Psoas muscle (tissue), 8 donors: ENCODE results near the gene CERKL. TPM values are rescaled to one million over a fixed set of nuclear protein-coding genes. Genes with fewer than 3 reads are reported as not detected.

Source experiments
- ATAC-seq, 4 donors: fragments of 200-7000 bp; cut with Tn5 transposase; one replicate each; pipeline ENCODE4 v1.9.1; 2020; ENCODE audit warnings: moderate library complexity in 3 of 4, mild to moderate bottlenecking in 2 of 4
- DNase-seq, 2 donors: peaks; one replicate each; pipeline ENCODE4 v3.0.0-alpha.2; 2020
- H3K27ac ChIP-seq: fragments of 200-600 bp; one replicate; pipeline ENCODE4 v1.8.0; 2022
- H3K27me3 ChIP-seq, 3 donors: fragments of 200-600 bp in 1 of 3; one replicate each; pipeline versions ENCODE4 v1.6.1 to v1.8.0; 2013 to 2022; ENCODE audit warnings: low read length in 2 of 3, mild to moderate bottlenecking in 2 of 3, moderate library complexity in 1 of 3; ENCODE audit not compliant: insufficient read depth in 3 of 3
- H3K36me3 ChIP-seq, 2 donors: fragments of 200-600 bp in 1 of 2; one replicate each; pipeline versions ENCODE4 v1.6.1 to v1.8.0; 2013 to 2022; ENCODE audit warnings: low read depth in 1 of 2, mild to moderate bottlenecking in 1 of 2, moderate library complexity in 1 of 2; ENCODE audit not compliant: insufficient read depth in 1 of 2
- H3K4me1 ChIP-seq: fragments of 200-600 bp; one replicate; pipeline ENCODE4 v1.8.0; 2022
- H3K4me3 ChIP-seq: fragments of 200-600 bp; one replicate; pipeline ENCODE4 v1.8.0; 2022; ENCODE audit warnings: mild to moderate bottlenecking
- H3K9me3 ChIP-seq: fragments of 200-600 bp; one replicate; pipeline ENCODE4 v1.8.0; 2022
- WGBS, 3 donors: extraction: QIAGEN DNeasy Blood & Tissue Kit; methylation state at CpG; one replicate each; pipeline versions ENCODE4 v1.1.6 to v1.1.7; 2013; 5-methylcytosine and 5-hydroxymethylcytosine counted together
- intact Hi-C, 2 donors: fragments of 100-400 bp; cut with DNase I; formaldehyde crosslinking; loops; one replicate each; pipeline versions ENCODE4 v1.11.0 to v1.14.2; 2022
- polyA plus RNA-seq, 3 donors: library from polyadenylated mRNA; stranded (reverse); fragments of 200-250 nt; gene quantifications; one replicate each; pipeline ENCODE4 v1.2.3, GENCODE V29; 2013
- total RNA-seq, 4 donors: library from RNA; stranded (reverse); fragmentation: NEBNext Ultra II Directional in 2 of 4; extraction: Animal tissue kit (Norgen Biotek cat#: 25700) in 2 of 4; gene quantifications; one replicate each; pipeline versions ENCODE4 v1.2.1 to v1.2.4, GENCODE V29; 2021 to 2023
- TF ChIP-seq, protein P1 (sequence below): fragments of 200-600 bp; IDR thresholded peaks from one replicate; pipeline ENCODE4 v1.8.0; 2022; ENCODE audit warnings: antibody characterized with exemption
- donor health status: healthy with polysubstance abuse.
- donor health status: DM: no; HTN: no; CAD: no; lungs with moderate emphysema.
- donor health status: Bipolar disorder and iron deficiency.
- donor health status: healthy.
- donor health status: DM: yes; HTN: yes; CAD: no.
- donor health status: DM: no; HTN: no; CAD: no.
- donor health status: DM: no; HTN: no; CAD: no.
- donor health status: DM: yes; HTN: yes; CAD: no.

The CERKL gene
- total and polyA plus RNA-seq, 7 donors = not detected

DNA sequence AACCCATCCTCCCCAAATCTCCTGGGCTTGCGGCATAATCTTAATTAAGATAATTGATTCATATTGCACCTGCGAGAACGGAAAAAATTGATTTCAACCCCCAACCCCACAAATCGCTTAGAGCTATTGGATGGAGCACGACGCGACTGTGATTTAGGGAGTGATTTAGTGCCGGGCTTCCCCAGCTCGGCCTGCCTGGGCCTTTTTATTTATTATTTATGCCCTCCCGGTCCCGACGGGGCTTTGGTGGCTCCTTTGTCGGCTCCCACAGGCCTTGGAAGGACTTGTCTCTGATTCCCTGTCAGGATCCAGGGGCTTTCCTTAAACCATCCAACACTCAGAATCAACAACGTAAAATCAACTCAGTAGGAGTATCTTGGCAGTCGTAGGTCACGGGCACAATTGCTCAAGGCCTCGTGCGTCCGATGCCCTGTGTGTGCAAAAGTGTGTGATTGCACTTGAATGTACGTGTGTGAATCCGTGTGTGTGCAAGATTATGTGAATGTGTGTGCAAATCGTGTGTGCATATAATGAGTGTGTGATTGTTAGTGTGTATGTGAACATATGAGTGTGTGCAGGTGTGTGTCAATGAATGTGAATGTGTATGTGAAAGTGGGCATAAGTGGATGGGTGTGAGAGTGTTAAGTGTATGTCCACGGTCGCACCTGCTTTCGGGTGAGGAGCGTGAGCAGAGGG lies 27.7 kb upstream of the CERKL start:
- WGBS, 3 donors = 4% methylated on average over 26 of the region's 26 CpGs
- H3K27me3 ChIP-seq = peaks cover 0 to 92% (median 38%) of the 10 kb centered on the region in 3 donors

DNA sequence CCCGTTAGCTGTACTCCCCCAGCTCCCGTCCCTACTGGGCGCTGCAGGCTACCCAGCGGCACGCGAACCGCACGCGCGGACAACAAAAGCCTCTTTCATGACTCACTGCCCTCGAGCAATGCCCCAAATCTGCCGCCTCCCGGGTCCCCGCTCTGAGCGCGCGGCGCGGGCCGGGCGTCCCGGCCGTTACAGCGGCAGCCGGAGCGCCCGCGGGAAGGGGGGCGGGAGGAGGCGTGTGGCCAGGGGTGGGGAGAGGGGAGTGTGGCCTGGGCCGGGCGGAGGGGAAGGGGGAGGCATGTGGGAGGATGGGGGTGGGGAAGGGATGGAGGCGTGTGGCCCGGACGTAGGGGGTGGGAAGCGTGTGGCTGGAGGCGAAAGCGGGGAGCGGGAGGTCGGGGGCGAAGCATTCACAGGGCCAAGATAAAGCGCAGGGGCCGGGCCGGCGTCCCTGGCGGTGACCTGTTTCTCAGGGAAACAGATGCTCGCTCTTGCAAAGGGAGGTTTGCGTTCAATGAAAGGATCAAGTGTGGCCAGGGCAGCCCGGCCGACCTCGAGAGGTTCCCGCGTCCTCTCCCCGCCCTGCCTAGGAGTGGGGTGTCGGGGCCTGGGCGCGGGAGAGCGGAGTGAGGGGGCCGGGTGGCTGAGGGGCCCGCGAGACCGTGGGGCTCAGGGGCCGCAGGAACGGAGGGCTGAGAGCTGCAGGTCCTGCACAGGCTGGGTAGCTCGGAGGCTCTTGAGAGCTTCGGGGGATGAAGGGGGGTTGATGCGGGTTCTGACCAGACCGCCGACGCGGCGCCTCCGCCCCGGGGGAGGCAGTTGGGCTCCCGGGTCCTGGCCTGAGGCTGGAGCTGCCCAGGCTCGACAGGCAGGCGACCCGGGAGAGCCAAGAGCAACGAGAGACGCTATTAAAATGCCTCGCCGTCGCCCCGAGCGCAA lies 26.9 kb upstream of the CERKL start:
- no peak overlapping the region for H3K4me3 ChIP-seq
- no peaks in the 10 kb centered on the region for H3K4me1 ChIP-seq
- H3K27me3 ChIP-seq = peaks cover 0 to 94% (median 40%) of the 10 kb centered on the region in 3 donors
- no peak for ATAC-seq
- no peaks in the 10 kb centered on the region for H3K9me3 ChIP-seq
- intact Hi-C loops = no loop called here
- DNase-seq = no peak
- no peaks in the 10 kb centered on the region for H3K36me3 ChIP-seq
- TF ChIP-seq, protein P1, sequence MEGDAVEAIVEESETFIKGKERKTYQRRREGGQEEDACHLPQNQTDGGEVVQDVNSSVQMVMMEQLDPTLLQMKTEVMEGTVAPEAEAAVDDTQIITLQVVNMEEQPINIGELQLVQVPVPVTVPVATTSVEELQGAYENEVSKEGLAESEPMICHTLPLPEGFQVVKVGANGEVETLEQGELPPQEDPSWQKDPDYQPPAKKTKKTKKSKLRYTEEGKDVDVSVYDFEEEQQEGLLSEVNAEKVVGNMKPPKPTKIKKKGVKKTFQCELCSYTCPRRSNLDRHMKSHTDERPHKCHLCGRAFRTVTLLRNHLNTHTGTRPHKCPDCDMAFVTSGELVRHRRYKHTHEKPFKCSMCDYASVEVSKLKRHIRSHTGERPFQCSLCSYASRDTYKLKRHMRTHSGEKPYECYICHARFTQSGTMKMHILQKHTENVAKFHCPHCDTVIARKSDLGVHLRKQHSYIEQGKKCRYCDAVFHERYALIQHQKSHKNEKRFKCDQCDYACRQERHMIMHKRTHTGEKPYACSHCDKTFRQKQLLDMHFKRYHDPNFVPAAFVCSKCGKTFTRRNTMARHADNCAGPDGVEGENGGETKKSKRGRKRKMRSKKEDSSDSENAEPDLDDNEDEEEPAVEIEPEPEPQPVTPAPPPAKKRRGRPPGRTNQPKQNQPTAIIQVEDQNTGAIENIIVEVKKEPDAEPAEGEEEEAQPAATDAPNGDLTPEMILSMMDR = no peak
- H3K27ac ChIP-seq = no peak overlapping the region
- WGBS, 3 donors = 0 to 1% (median 1%) methylated on average over 75 to 85 of the region's 85 CpGs

More for the DNA sequence above, 27.7 kb upstream of the CERKL start:
- Histone ChIP-seq H3K27ac (no peak overlapping the region), H3K36me3 (no peaks in the 10 kb centered on the region), H3K4me1 (no peaks in the 10 kb centered on the region), H3K9me3 (no peaks in the 10 kb centered on the region), H3K4me3 (no peak overlapping the region)
- intact Hi-C loops = no loop called here
- ATAC-seq = no peak
- DNase-seq = no peak
- TF ChIP-seq, protein P1 = no peak

DNA sequence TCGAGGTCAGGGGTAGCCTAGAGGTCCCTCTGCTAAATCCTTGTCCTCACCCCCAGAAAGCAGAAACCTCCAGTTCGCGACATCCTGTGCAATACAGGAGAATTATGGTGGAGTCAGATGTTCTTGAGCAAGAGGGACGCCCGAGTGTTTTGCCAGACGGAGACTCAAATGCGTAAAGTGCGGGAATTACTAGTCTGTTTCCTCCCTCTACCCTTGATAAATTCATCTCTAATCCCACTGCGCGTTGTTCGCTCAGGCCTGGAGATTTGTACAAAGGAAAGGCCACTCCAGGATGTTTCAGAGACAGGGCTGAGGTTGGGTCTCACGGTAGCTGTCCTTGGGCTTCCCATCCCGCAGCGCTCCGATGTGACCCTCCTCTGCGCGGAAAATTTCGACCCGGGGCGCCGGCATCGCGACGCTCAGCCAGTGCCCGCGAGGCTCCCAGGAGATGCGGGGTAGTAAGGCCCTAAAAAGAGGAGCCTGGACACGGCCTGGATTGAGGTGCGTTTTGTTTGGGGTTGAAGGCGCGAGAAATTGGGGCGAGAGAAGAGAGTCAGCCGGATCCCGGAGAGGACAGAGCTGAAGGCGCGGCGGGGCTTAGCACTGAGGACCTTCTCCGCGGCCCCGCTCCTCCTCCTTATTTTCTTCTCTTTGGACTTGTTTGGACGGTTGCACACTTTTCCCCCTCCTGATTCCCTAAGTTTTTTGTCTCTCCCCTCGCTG lies 26.1 kb upstream of the CERKL start:
- TF ChIP-seq, protein P1 = no peak
- 2 to 3% (median 2%) methylated on average over 41 to 42 of the region's 42 CpGs for whole genome bisulfite sequencing, 3 donors
- Histone ChIP-seq H3K36me3 (no peaks in the 10 kb centered on the region), H3K4me3 (no peak overlapping the region), H3K4me1 (no peaks in the 10 kb centered on the region), H3K27ac (no peak overlapping the region), H3K9me3 (no peaks in the 10 kb centered on the region), H3K27me3 (peaks cover 0 to 92% (median 44%) of the 10 kb centered on the region in 3 donors)
- ATAC-seq (no peak), DNase-seq (no peak)
- intact Hi-C loops = no loop called here

DNA sequence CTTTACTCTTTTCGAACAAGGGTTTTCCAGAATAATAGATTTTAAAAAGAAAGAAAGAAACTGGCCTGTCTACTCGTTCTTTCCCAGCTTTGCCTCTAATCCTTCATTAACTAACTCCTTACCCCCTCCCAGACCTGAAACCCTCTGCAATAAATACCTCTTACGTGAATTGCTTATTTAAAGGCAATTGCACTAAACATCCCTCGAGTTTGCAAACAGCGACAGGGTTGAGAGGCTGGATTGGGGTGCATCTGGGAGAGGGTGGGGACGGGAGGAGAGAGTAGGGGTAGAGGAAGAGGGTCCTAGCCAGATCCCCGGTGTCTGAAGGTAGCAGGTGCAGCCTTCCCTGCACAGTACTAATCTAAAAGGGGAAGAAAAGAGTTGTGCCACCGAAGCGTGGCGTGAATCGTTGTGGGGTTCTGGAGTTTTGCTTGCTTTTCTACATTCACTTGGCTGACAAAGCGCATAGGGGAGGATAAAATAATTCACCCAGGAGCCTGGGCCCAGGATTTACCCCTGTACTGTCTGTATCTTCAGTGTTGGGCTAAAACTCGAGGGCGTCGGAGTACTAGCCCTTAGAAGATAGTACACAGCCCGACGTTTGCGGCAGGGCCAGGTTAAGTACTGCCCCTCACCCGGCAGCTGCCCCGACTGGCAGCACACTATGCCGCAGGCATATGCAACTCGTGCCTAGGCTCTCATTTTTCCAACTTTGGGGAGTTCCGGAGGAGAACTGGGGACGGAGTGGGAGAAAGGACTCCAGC lies 25.3 kb upstream of the CERKL start:
- Histone ChIP-seq H3K9me3 (no peaks in the 10 kb centered on the region), H3K36me3 (no peaks in the 10 kb centered on the region), H3K4me1 (no peaks in the 10 kb centered on the region), H3K4me3 (no peak overlapping the region), H3K27me3 (peaks cover 0 to 92% (median 43%) of the 10 kb centered on the region in 3 donors), H3K27ac (no peak overlapping the region)
- intact Hi-C loops = no loop called here
- WGBS, 3 donors = 4 to 6% (median 4%) methylated on average over 24 of the region's 24 CpGs
- DNase-seq (no peak), ATAC-seq (no peak)
- TF ChIP-seq, protein P1 = no peak
